Mesenchymal stem cell (in vitro differentiated cells and primary cell): ENCODE data around the gene MRNIP.
A peak's percentile ranks its signal among the peaks of the same experiment; 100 is the strongest.

Source experiments
- DNase-seq: peaks from one replicate; pipeline ENCODE4 v3.0.0-alpha.2; 2013
- H2AFZ ChIP-seq: one replicate; pipeline ENCODE4 v1.6.1; 2013; ENCODE audit warnings: low read depth, mild to moderate bottlenecking, control low read depth, inconsistent platforms, low read length, moderate library complexity
- H2AK5ac ChIP-seq: 2 replicates; pipeline ENCODE4 v1.6.1; 2013; ENCODE audit warnings: low read length, moderate library complexity, mild to moderate bottlenecking, inconsistent platforms; ENCODE audit not compliant: severe bottlenecking
- H2BK120ac ChIP-seq: one replicate; pipeline ENCODE4 v1.6.1; 2013; ENCODE audit warnings: low read depth, mild to moderate bottlenecking, inconsistent platforms, low read length, moderate library complexity
- H2BK12ac ChIP-seq, 2 experiments: one replicate each; pipeline ENCODE4 v1.6.1; 2013; ENCODE audit warnings: inconsistent platforms in 2 of 2, low read length in 2 of 2, mild to moderate bottlenecking in 2 of 2, moderate library complexity in 2 of 2, control low read depth in 1 of 2
- H2BK15ac ChIP-seq: one replicate; pipeline ENCODE4 v1.6.1; 2013; ENCODE audit warnings: mild to moderate bottlenecking, low read depth, inconsistent platforms; ENCODE audit not compliant: poor library complexity, severe bottlenecking
- H2BK5ac ChIP-seq: 2 replicates; pipeline ENCODE4 v1.6.1; 2013; ENCODE audit warnings: low read depth, mild to moderate bottlenecking, low read length, control low read depth, inconsistent platforms; ENCODE audit not compliant: poor library complexity, severe bottlenecking
- H3K14ac ChIP-seq, 2 experiments: one replicate each; pipeline ENCODE4 v1.6.1; 2013; ENCODE audit warnings: inconsistent platforms in 2 of 2, low read length in 2 of 2, control low read depth in 1 of 2, mild to moderate bottlenecking in 1 of 2, moderate library complexity in 1 of 2
- H3K18ac ChIP-seq, 2 experiments: one replicate each; pipeline ENCODE4 v1.6.1; 2013; ENCODE audit warnings: inconsistent platforms in 2 of 2, low read length in 2 of 2, control low read depth in 1 of 2, low read depth in 1 of 2, mild to moderate bottlenecking in 1 of 2
- H3K23ac ChIP-seq, 2 experiments: one replicate each; pipeline ENCODE4 v1.6.1; 2013; ENCODE audit warnings: inconsistent platforms in 2 of 2, low read length in 2 of 2, mild to moderate bottlenecking in 2 of 2, moderate library complexity in 2 of 2, control low read depth in 1 of 2
- H3K27ac ChIP-seq: 2 replicates; pipeline ENCODE4 v1.5.1; 2013; ENCODE audit warnings: mild to moderate bottlenecking, moderate library complexity, low read length, control low read depth, inconsistent platforms; ENCODE audit not compliant: poor library complexity, severe bottlenecking
- H3K27me3 ChIP-seq, 2 experiments: 2 replicates each; pipeline versions ENCODE4 v1.6.1 to v1.7.0; 2013; ENCODE audit warnings: low read length in 2 of 2, mild to moderate bottlenecking in 2 of 2, moderate library complexity in 2 of 2, control low read depth in 1 of 2, inconsistent platforms in 1 of 2; ENCODE audit not compliant: control insufficient read depth in 1 of 2, insufficient read depth in 1 of 2
- H3K36me3 ChIP-seq, 2 experiments: 2 replicates each; pipeline versions ENCODE4 v1.6.1 to v1.7.0; 2013; ENCODE audit warnings: low read length in 2 of 2, control low read depth in 1 of 2, inconsistent platforms in 1 of 2, low read depth in 1 of 2, mild to moderate bottlenecking in 1 of 2; ENCODE audit not compliant: insufficient read depth in 2 of 2, control insufficient read depth in 1 of 2
- H3K4ac ChIP-seq, 2 experiments: one replicate each; pipeline ENCODE4 v1.6.1; 2013; ENCODE audit warnings: inconsistent platforms in 2 of 2, low read length in 2 of 2, mild to moderate bottlenecking in 2 of 2, moderate library complexity in 2 of 2, control low read depth in 1 of 2, low read depth in 1 of 2
- H3K4me1 ChIP-seq: 2 replicates; pipeline ENCODE4 v1.6.1; 2013; ENCODE audit warnings: low read depth, low read length, control low read depth; ENCODE audit not compliant: control insufficient read depth, insufficient read depth
- H3K4me2 ChIP-seq: 2 replicates; pipeline ENCODE4 v1.6.1; 2013; ENCODE audit warnings: low read length, mild to moderate bottlenecking, inconsistent platforms; ENCODE audit not compliant: poor library complexity, severe bottlenecking
- H3K4me3 ChIP-seq, 2 experiments: 2 replicates each; pipeline versions ENCODE4 v1.5.1 to v1.7.0; 2013; ENCODE audit warnings: low read length in 2 of 2, mild to moderate bottlenecking in 2 of 2, control low read depth in 1 of 2, low read depth in 1 of 2; ENCODE audit not compliant: insufficient read depth in 1 of 2
- H3K79me1 ChIP-seq: replicated peaks from 2 replicates; pipeline ENCODE4 v1.6.1; 2013; ENCODE audit warnings: mild to moderate bottlenecking, control low read depth, low read length, inconsistent platforms; ENCODE audit not compliant: poor library complexity, severe bottlenecking
- H3K9ac ChIP-seq: 2 replicates; pipeline ENCODE4 v1.7.0; 2013; ENCODE audit warnings: mild to moderate bottlenecking, low read length, moderate library complexity
- H3K9me3 ChIP-seq: 2 replicates; pipeline ENCODE4 v1.7.0; 2013; ENCODE audit warnings: mild to moderate bottlenecking, low read length; ENCODE audit not compliant: control insufficient read depth
- H4K8ac ChIP-seq: one replicate; pipeline ENCODE4 v1.6.1; 2013; ENCODE audit warnings: inconsistent platforms, mild to moderate bottlenecking, low read length, moderate library complexity
- H4K91ac ChIP-seq: one replicate; pipeline ENCODE4 v1.6.1; 2013; ENCODE audit warnings: mild to moderate bottlenecking, low read length, inconsistent platforms
- whole genome bisulfite sequencing: methylation state at CpG from one replicate; pipeline ENCODE4 v1.1.7; 2013; ENCODE audit warnings: mixed read lengths; 5-methylcytosine and 5-hydroxymethylcytosine counted together

The MRNIP gene

GRCh38 chr5:179801304-179802206 is 57.1 kb downstream of the MRNIP start:
- Histone ChIP-seq H3K4me2 (no peak overlapping the region), H3K27me3 (no peaks in the 10 kb centered on the region), H3K36me3 (peaks cover 51 to 79% of the 10 kb centered on the region in 2 experiments), H2AFZ (no peak overlapping the region), H3K9ac (no peak overlapping the region), H3K23ac (no peak overlapping the region), H2BK120ac (no peak overlapping the region), H2BK12ac (no peak overlapping the region), H3K18ac (no peak overlapping the region), H2BK15ac (no peak overlapping the region), H2BK5ac (no peak overlapping the region), H3K14ac (peak overlapping the region in 1 of 2 experiments; percentile 13), H3K27ac (no peak overlapping the region), H3K9me3 (no peaks in the 10 kb centered on the region), H3K79me1 (peaks cover 30% of the 10 kb centered on the region), H2AK5ac (no peak overlapping the region), H4K91ac (no peak overlapping the region), H4K8ac (no peak overlapping the region), H3K4me3 (no peak overlapping the region), H3K4me1 (peaks cover 41% of the 10 kb centered on the region), H3K4ac (no peak overlapping the region)
- peak; percentile 68 for DNase-seq
- 71% methylated on average over 65 of the region's 67 CpGs for WGBS

GRCh38 chr5:179800696-179801201 is 57.9 kb downstream of the MRNIP start:
- H3K9me3 ChIP-seq, result no peaks in the 10 kb centered on the region
- H2BK15ac ChIP-seq, result no peak overlapping the region
- H3K4ac ChIP-seq, result no peak overlapping the region
- no peak overlapping the region for H3K14ac ChIP-seq
- H3K9ac ChIP-seq, result no peak overlapping the region
- no peak overlapping the region for H2AFZ ChIP-seq
- no peak overlapping the region for H2BK120ac ChIP-seq
- H3K23ac ChIP-seq, result no peak overlapping the region
- peaks cover 41% of the 10 kb centered on the region for H3K4me1 ChIP-seq
- H3K36me3 ChIP-seq, result peaks cover 51 to 80% of the 10 kb centered on the region in 2 experiments
- H3K18ac ChIP-seq, result no peak overlapping the region
- H3K4me2 ChIP-seq, result no peak overlapping the region
- no peak overlapping the region for H3K27ac ChIP-seq
- 86% methylated on average over 12 of the region's 12 CpGs for WGBS
- no peak overlapping the region for H2AK5ac ChIP-seq
- no peak for DNase-seq
- no peaks in the 10 kb centered on the region for H3K27me3 ChIP-seq
- no peak overlapping the region for H4K91ac ChIP-seq
- H3K79me1 ChIP-seq, result peaks cover 30% of the 10 kb centered on the region
- no peak overlapping the region for H4K8ac ChIP-seq
- no peak overlapping the region for H2BK12ac ChIP-seq
- no peak overlapping the region for H2BK5ac ChIP-seq
- H3K4me3 ChIP-seq, result no peak overlapping the region

GRCh38 chr5:179800071-179800695 is 58.4 kb downstream of the MRNIP start:
- no peak overlapping the region for H2AK5ac ChIP-seq
- H3K4me3 ChIP-seq, result no peak overlapping the region
- no peak overlapping the region for H4K91ac ChIP-seq
- 94% methylated on average over 20 of the region's 21 CpGs for WGBS
- no peaks in the 10 kb centered on the region for H3K9me3 ChIP-seq
- H3K9ac ChIP-seq, result no peak overlapping the region
- no peak overlapping the region for H3K14ac ChIP-seq
- peaks cover 51 to 78% of the 10 kb centered on the region in 2 experiments for H3K36me3 ChIP-seq
- H2AFZ ChIP-seq, result no peak overlapping the region
- H3K79me1 ChIP-seq, result peaks cover 30% of the 10 kb centered on the region
- H3K18ac ChIP-seq, result no peak overlapping the region
- no peak overlapping the region for H2BK12ac ChIP-seq
- H3K4me2 ChIP-seq, result no peak overlapping the region
- no peak overlapping the region for H2BK15ac ChIP-seq
- H3K23ac ChIP-seq, result no peak overlapping the region
- no peak overlapping the region for H3K4ac ChIP-seq
- no peak overlapping the region for H2BK120ac ChIP-seq
- no peak for DNase-seq
- no peak overlapping the region for H4K8ac ChIP-seq
- H3K4me1 ChIP-seq, result peaks cover 44% of the 10 kb centered on the region
- H3K27me3 ChIP-seq, result no peaks in the 10 kb centered on the region
- no peak overlapping the region for H2BK5ac ChIP-seq
- H3K27ac ChIP-seq, result no peak overlapping the region

- Histone ChIP-seq H3K4me1 (peaks cover 41% of the 10 kb centered on the region), H3K36me3 (peaks cover 51 to 73% of the 10 kb centered on the region in 2 experiments), H2BK5ac (no peak overlapping the region), H3K9ac (no peak overlapping the region), H3K23ac (no peak overlapping the region), H3K4me2 (no peak overlapping the region), H3K4ac (no peak overlapping the region), H4K8ac (no peak overlapping the region), H3K14ac (no peak overlapping the region), H2BK120ac (no peak overlapping the region), H2BK12ac (no peak overlapping the region), H3K4me3 (no peak overlapping the region), H3K79me1 (peaks cover 30% of the 10 kb centered on the region), H4K91ac (no peak overlapping the region), H3K27me3 (no peaks in the 10 kb centered on the region), H2AK5ac (no peak overlapping the region), H3K27ac (no peak overlapping the region), H2AFZ (no peak overlapping the region), H3K9me3 (no peaks in the 10 kb centered on the region), H2BK15ac (no peak overlapping the region), H3K18ac (no peak overlapping the region)
- DNase-seq, result no peak
- WGBS, result 93% methylated on average over 5 of the region's 5 CpGs
These were observed 59.0 kb downstream of the MRNIP start for GRCh38 chr5:179799644-179799973.
